HG03457 (cell line): ENCODE results near the gene LENG8.

Experiments
- ATAC-seq: cut with Tn5 transposase; IDR thresholded peaks from one replicate; pipeline ENCODE4 v1.9.1; 2021; ENCODE audit warnings: moderate number of reproducible peaks; ENCODE audit not compliant: unreplicated experiment

The LENG8 gene

GRCh38 chr19:54422136-54422535 is 26.9 kb upstream of the LENG8 start:
- ATAC-seq: no peak

- no peak for ATAC-seq
Measured at GRCh38 chr19:54424201-54424600, 24.8 kb upstream of the LENG8 start.

- ATAC-seq: no peak
Measured at GRCh38 chr19:54424660-54425381, 24.2 kb upstream of the LENG8 start.

GRCh38 chr19:54425382-54425723 is 23.6 kb upstream of the LENG8 start:
- no peak for ATAC-seq

GRCh38 chr19:54426291-54426931 is 22.6 kb upstream of the LENG8 start:
- ATAC-seq: no peak

- ATAC-seq: no peak
Measured at GRCh38 chr19:54427586-54427985, 21.4 kb upstream of the LENG8 start.

- ATAC-seq: no peak
Measured at GRCh38 chr19:54428323-54429175, 20.4 kb upstream of the LENG8 start.

GRCh38 chr19:54429176-54429495 is 19.9 kb upstream of the LENG8 start:
- ATAC-seq: no peak

- no peak for ATAC-seq
Measured at GRCh38 chr19:54429545-54430227, 19.3 kb upstream of the LENG8 start.

- ATAC-seq: no peak
Measured at GRCh38 chr19:54430306-54431254, 18.4 kb upstream of the LENG8 start.

- no peak for ATAC-seq
Measured at GRCh38 chr19:54431255-54431838, 17.7 kb upstream of the LENG8 start.

- no peak for ATAC-seq
Measured at GRCh38 chr19:54432144-54432738, 16.8 kb upstream of the LENG8 start.

- no peak for ATAC-seq
Measured at GRCh38 chr19:54433697-54434096, 15.3 kb upstream of the LENG8 start.

GRCh38 chr19:54434112-54434872 is 14.7 kb upstream of the LENG8 start:
- no peak for ATAC-seq

- no peak for ATAC-seq
Measured at GRCh38 chr19:54434873-54435214, 14.2 kb upstream of the LENG8 start.

- ATAC-seq: no peak
Measured at GRCh38 chr19:54435551-54436016, 13.4 kb upstream of the LENG8 start.

- ATAC-seq: no peak
Measured at GRCh38 chr19:54436031-54436523, 12.9 kb upstream of the LENG8 start.

GRCh38 chr19:54436628-54437252 is 12.3 kb upstream of the LENG8 start:
- no peak for ATAC-seq
